Measurements from ENCODE around the gene ACTBL2.

ACTBL2 gene

GRCh38 chr5:57448287-57448686, 34.3 kb downstream of the ACTBL2 start:
- DNase-seq = no peak

GRCh38 chr5:57447658-57448057, 35.0 kb downstream of the ACTBL2 start:
- DNase-seq = no peak

- DNase-seq = no peak
Observed at GRCh38 chr5:57446966-57447365, 35.6 kb downstream of the ACTBL2 start.

- no peak for DNase-seq
Observed at GRCh38 chr5:57445705-57446037, 36.9 kb downstream of the ACTBL2 start.

GRCh38 chr5:57445006-57445704, 37.5 kb downstream of the ACTBL2 start:
- no peak for DNase-seq

GRCh38 chr5:57442080-57442839, 40.4 kb downstream of the ACTBL2 start:
- DNase-seq = no peak

GRCh38 chr5:57441557-57441956, 41.1 kb downstream of the ACTBL2 start:
- no peak for DNase-seq

GRCh38 chr5:57439601-57440000, 43.0 kb downstream of the ACTBL2 start:
- no peak for DNase-seq

GRCh38 chr5:57437976-57438805, 44.4 kb downstream of the ACTBL2 start:
- no peak for DNase-seq

- no peak for DNase-seq
Observed at GRCh38 chr5:57436586-57436985, 46.0 kb downstream of the ACTBL2 start.

GRCh38 chr5:57435701-57436134, 46.9 kb downstream of the ACTBL2 start:
- DNase-seq = no peak

GRCh38 chr5:57434683-57435082, 47.9 kb downstream of the ACTBL2 start:
- no peak for DNase-seq

GRCh38 chr5:57434227-57434640, 48.4 kb downstream of the ACTBL2 start:
- DNase-seq = no peak

- DNase-seq = no peak
Observed at GRCh38 chr5:57432876-57433275, 49.7 kb downstream of the ACTBL2 start.

GRCh38 chr5:57431759-57432158, 50.9 kb downstream of the ACTBL2 start:
- DNase-seq = no peak
